ENCODE data around the gene FFAR3.

Gene FFAR3, protein sequence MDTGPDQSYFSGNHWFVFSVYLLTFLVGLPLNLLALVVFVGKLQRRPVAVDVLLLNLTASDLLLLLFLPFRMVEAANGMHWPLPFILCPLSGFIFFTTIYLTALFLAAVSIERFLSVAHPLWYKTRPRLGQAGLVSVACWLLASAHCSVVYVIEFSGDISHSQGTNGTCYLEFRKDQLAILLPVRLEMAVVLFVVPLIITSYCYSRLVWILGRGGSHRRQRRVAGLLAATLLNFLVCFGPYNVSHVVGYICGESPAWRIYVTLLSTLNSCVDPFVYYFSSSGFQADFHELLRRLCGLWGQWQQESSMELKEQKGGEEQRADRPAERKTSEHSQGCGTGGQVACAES

DNA sequence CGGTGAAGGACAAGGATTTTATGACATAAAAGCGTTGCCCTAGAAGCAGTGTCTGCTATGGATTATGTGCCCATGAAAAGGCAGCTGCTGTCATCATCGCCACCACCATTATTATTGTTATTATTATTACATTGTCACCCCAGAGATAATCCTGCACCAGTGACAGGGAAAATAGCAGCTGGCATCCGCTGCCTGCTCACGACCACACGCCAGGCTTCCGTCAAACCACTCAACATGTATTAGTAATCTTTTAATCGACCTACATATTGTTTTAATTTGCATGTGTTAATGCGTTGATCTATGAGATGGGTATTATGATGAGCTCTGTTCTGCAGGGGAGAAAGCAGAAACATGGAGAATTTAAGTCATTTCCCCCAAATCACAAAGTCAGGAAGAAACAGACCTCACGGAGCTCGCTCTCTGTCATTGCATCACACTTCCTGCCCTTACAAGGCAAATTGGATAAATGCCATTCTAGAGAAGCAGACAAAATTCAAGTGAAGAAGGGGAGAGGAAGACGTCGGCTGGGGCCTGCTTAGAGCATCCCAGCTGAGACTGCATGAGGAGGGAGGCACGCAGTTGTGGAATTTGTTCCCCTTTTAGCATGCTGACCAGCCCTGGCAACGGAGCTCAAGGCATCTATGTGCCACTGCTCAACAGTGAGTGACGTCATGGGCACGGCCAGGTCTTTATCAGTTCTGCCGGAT, at the start of gene FFAR3:
Gene FFAR3, plus strand, starts transcription at position 594 of the 707 bp plus-strand sequence. CDS start 431 bp downstream, outside the sequence.
- no peak for DNase-seq

DNA sequence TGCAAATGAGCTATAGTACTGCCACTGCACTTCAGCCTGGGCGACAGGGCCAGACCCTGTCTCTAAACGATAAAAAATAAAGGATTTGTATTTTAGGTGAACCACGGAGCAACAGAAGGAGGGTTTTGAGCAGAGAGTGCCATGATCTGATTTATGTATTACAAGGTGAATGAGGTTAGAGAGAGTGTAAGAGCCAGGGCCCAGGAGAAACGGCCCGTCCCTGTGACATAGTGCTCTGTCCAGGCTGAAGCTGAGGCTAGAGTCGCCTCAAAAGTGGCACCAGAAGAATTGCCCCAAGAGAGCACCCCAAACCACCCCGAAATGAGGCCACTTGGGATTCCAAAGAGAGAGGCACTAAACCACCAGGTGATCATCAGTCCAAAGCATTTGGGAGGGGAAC, 49.4 kb upstream of the FFAR3 start:
- DNase-seq: no peak

DNA sequence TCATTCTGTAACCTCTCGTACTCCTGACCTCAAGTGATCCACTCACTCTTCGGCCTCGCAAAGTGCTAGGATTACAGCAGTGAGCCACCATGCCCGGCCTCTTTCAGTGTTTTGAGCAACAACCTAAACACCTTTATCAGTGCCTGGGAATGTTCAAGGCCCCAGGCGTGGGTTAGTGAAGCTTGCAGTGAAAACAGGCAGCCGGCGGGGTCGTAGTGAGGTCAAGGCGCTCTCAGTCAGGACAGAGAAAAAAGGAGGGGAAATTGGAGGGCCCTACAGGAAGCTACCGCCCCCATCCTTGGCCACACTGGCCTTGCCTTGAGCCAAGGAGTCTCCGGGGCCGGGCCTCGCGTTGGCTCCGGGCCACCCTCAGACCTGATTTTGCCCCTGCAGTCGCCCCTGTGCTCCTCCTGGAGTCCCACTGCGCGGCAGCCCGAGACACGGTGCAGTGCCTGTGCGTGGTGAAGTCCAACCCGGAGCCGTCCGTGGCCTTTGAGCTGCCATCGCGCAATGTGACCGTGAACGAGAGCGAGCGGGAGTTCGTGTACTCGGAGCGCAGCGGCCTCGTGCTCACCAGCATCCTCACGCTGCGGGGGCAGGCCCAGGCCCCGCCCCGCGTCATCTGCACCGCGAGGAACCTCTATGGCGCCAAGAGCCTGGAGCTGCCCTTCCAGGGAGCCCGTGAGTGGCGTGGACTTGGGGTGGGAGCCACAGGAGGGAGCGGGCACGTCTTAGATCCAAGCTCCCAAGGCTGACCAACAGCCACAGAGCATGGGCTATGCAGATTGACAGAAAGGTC, 48.6 kb upstream of the FFAR3 start:
- no peak for DNase-seq

GRCh38 chr19:35310331-35310730, 47.9 kb upstream of the FFAR3 start:
- DNase-seq: no peak

DNA sequence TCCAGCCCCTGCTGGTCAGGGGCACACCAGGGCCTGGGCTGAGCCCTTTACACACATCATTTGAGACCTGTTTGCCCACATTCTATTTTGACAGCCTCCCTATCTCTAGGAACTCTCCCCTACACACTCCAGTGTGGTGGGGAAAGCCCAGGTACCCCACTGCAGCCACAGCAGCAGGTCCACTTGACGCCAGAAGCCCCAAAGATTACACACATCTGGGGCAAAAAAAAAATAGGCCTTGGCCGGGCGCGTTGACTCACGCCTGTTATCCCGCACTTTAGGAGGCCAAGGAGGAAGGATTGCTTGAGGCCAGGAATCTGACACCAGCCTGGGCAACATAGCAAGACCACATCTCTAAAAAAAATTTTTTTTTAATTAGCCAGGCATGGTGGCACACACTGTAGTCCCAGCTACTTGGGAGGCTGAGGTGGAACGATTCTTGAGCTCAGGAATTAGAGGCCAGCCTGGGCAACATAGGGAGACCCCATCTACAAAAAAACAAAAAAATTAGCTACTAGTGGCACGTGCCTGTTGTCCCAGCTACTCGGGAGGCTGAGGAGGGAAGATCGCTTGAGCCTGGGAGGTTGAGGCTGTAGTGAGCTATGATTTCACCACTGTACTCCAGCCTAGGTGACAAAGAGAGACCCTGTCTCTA, 47.3 kb upstream of the FFAR3 start:
- DNase-seq: no peak

DNA sequence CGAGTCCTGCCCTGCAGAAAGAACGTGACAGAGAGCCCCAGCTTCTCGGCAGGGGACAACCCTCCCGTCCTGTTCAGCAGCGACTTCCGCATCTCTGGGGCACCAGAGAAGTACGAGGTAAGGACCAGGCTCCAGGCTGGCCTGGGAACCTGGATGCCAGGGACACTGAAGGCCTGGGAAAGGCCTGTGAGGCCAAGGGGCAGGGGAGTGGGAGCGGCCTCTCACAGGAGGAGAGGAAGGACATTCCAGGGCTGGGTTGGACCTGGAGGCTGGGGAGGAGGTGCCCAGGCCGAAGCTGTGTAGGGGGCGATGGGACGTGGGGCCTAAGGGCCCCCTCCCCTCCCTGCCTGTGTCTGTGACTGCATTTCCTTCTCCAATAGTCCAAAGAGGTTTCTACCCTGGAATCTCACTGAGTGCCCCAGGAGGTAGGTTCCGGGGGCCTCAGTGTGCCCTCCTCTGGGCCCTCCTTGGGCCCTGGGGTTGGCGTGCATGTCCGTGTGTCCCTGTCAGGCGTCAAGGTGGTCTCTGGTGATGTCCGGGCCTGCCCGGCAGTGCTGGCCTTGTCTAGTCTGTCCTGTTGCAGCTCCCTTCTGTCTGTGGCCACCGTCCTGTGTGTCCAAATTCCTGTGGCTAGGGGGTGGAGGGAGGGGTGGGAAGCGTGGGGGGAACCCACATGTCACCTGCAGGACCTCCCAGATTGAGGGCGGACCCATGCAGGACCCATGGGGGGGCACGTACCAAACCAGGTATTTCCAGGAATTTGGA, 46.2 kb upstream of the FFAR3 start:
- no peak for DNase-seq

- DNase-seq: no peak
These were observed 44.7 kb upstream of the FFAR3 start for GRCh38 chr19:35313587-35313986.

DNA sequence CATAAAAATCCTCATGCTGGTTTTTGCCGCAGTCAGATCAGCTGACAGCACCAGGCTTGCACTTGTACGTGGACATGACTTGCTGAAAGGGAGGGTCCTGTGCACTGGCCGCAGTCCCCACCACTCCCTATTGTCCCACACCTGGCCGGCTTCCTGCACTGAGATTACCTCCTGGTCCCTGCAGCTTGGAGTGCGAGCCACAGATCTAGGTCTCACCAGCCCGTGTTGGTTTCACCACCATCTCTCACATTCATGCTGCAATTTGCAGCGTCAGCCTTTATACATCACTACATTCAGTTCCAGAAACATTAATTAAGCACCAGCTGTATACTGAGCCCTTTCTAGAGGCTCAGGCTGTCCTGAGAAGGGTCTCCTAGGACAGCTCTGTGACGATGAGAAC, 44.2 kb upstream of the FFAR3 start:
- no peak for DNase-seq

- no peak for DNase-seq
These were observed 43.3 kb upstream of the FFAR3 start for GRCh38 chr19:35314858-35315470.

DNA sequence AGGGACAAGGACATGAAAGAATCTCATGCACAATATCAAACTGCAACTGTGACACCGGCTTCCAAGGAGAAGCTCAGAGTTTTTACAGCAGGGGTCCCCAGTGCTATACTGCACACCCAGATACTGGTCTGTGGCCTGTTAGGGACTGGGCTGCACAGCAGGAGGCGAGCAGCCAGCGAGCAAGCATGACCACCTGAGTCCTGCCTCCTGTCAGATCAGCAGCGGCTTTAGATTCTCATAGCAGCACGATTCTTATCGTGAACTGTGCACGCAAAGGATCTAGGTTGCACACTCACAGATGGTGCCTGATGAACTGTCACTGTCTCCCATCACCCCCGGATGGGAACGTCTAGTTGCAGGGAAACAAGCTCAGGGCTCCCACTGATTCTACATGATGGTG, 42.4 kb upstream of the FFAR3 start:
- no peak for DNase-seq

- DNase-seq: no peak
These were observed 41.7 kb upstream of the FFAR3 start for GRCh38 chr19:35316560-35316959.

- DNase-seq: no peak
These were observed 40.7 kb upstream of the FFAR3 start for GRCh38 chr19:35317464-35318043.

DNA sequence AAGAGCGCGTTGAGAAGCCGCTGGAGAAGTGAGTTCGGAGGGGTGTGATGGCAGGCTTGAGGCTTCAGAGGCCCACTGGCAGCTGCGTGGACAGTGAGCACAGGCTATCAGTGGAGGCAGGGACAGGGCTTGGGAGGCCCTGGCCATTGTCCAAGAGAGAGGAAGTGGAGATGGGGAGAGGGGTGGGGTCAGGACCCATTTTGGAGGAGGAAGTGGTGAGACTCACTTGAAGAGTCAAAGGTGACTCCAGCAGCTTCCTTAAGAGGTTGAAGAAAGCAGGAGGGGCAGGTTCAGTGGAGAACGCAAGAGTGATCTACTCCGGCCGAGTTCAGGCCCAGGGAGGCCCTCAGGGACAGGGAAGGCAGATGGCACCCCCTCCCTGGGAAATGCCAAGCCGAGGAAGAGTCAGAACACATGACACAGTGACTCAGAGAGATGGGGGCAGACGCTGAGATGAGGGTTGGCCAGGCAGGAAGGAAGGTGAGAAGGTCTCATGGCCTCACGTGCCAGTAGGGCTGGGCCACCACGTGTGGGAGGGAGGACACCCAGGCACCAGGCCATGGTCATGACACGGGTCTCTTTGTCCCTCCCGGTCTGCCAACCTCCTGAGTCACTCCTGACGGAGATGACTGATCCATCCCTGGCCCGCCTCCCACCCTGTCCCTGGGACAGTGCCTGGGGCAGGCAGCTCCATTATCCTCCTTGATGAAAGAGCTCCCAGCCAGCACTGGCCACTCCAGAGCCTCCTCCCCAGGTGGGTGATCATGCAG, 39.4 kb upstream of the FFAR3 start:
- no peak for DNase-seq

DNA sequence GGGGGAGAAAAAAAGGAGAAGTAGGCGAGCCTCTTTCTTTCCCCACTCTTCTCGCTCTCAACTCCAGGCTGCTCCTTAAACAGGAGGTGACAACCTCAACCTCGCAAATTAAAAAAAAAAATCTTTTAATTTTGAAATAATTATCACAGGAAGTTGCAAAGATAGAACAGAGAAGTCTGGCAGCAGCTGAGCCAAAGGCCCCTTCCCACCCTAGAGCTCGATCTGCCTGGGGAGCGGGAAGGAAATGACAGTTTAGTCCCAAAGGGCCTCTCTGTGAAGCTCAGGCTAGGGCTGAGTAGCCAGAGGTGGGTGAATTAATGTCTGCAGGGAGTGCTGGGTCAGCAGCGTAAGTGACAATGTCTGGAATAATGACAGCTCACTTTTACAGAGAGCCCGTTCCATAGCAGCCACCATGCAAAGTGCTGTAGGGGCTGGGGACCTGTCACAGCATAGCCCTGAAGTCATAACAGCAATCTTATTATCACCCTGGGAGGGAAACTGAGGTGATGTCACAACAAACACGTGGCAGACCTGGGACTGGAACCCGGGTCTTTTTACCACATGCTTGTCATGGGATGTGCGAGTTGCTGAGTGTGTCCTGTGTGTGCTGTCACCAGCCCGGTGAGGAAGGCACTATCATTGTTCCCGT, 38.1 kb upstream of the FFAR3 start:
- DNase-seq: no peak

DNA sequence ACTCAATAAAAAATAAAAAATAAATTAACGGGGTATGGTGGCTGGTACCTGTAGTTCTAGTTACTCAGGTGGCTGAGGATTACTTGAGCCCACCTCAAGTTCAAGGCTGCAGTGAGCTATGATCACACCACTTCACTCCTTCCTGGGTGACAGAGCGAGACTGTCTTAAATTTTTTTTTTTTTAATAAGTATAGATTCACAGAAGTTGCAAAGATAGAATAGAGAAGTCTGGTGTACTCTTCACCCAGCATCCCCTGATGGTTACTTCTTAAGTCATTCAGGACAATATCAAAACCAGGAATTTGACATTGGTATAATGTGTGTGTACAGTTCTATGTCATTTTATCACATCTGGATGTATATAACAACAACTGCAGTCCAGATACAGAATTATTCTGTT, 37.0 kb upstream of the FFAR3 start:
- no peak for DNase-seq

DNA sequence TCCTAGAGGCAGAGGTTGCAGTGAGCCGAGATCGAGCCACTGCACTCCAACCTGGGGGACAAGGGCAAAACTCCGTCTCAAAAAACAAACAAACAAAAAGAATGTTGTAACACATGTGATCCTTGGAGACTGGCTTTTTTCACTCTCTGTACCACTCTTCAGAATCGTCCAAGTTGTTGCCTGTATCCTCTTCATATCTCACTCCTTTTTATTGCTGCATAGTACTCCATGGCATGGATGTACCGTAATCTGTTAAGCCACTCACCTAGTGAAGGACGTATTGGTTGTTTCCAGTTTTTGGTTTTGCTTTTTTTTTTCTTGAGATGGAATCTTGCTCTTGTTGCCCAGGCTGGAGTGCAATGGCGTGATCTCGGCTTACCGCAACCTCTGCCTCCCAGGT, 36.2 kb upstream of the FFAR3 start:
- no peak for DNase-seq

- no peak for DNase-seq
These were observed 30.6 kb upstream of the FFAR3 start for GRCh38 chr19:35327642-35328041.

DNA sequence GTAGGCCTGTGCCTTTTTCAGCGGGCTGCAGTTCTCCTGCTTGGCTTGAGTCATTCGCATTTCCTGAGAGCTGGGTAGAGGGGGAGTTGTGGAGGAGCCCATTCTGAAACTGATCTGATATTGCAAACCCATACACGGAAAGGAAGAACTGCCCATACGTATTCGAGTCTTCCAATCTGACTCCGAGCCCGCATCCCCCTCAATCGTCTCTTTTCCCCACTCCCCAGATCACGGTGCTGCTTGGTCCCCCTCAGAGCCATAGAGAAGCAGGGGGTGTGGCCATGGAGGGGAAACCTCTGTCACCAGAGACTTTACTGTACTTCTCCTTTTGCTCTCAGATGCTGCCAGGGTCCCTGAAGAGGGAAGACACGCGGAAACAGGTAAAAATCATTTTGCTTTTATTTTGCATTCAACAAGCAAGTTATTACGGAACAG, 29.4 kb upstream of the FFAR3 start, which contains the start of gene CD22:
Gene CD22, plus strand, starts transcription at position 337 of the 435 bp plus-strand sequence. CDS start 2,854 bp downstream, outside the sequence.
- DNase-seq: no peak

GRCh38 chr19:35329323-35329722, 28.9 kb upstream of the FFAR3 start:
- no peak for DNase-seq

- DNase-seq: no peak
These were observed 27.8 kb upstream of the FFAR3 start for GRCh38 chr19:35330475-35330874.
